Right atrium auricular region (tissue), 2 donors: ENCODE results near the gene C6orf120. TPM values are rescaled to one million over a fixed set of nuclear protein-coding genes. Genes with fewer than 3 reads are reported as not detected.

Experiments used
- DNase-seq: peaks from one replicate; pipeline ENCODE4 v3.0.0-alpha.2; 2019; ENCODE audit warnings: low spot score
- H3K27ac ChIP-seq, 2 donors: fragments of 200-600 bp; sonication (generic); 1 replicate in 1 of 2; 2 replicates in 1 of 2; pipeline ENCODE4 v1.5.1; 2016 to 2019
- H3K27me3 ChIP-seq, 2 donors: fragments of 200-600 bp; sonication (generic); one replicate each; pipeline versions ENCODE4 v1.5.1 to v1.6.0; 2017 to 2019
- H3K36me3 ChIP-seq: fragments of 200-600 bp; sonication (generic); one replicate; pipeline ENCODE4 v1.5.1; 2016
- H3K4me1 ChIP-seq, 2 donors: fragments of 200-600 bp; sonication (generic); one replicate each; pipeline versions ENCODE4 v1.5.1 to v1.6.0; 2017 to 2019
- H3K4me3 ChIP-seq, 2 donors: fragments of 200-600 bp; sonication (generic); 1 replicate in 1 of 2; 2 replicates in 1 of 2; pipeline ENCODE4 v1.5.1; 2017 to 2019; ENCODE audit warnings: mild to moderate bottlenecking in 1 of 2, moderate library complexity in 1 of 2
- H3K9me3 ChIP-seq, 2 donors: fragments of 200-600 bp; sonication (generic); one replicate each; pipeline ENCODE4 v1.5.1; 2019
- total RNA-seq, 2 donors: library from RNA; depleted of rRNA; stranded (reverse); fragments of >200 nt; gene quantifications; one replicate each; pipeline ENCODE4 v1.1.0, GENCODE V29; 2016
- TF ChIP-seq, protein P1 (sequence below), 2 donors: fragments of 200-600 bp; sonication (generic); IDR thresholded peaks; one replicate each; pipeline ENCODE4 v1.5.1; 2019; ENCODE audit warnings: antibody characterized with exemption in 2 of 2

Gene C6orf120
- total RNA-seq, 2 donors from 2014 or later = 18.0 to 19.6 TPM

- H3K36me3 ChIP-seq = no peaks in the 10 kb centered on the region
- no peaks in the 10 kb centered on the region for H3K27me3 ChIP-seq
- H3K9me3 ChIP-seq = no peaks in the 10 kb centered on the region
- H3K4me3 ChIP-seq = no peak overlapping the region
- TF ChIP-seq, protein P1, sequence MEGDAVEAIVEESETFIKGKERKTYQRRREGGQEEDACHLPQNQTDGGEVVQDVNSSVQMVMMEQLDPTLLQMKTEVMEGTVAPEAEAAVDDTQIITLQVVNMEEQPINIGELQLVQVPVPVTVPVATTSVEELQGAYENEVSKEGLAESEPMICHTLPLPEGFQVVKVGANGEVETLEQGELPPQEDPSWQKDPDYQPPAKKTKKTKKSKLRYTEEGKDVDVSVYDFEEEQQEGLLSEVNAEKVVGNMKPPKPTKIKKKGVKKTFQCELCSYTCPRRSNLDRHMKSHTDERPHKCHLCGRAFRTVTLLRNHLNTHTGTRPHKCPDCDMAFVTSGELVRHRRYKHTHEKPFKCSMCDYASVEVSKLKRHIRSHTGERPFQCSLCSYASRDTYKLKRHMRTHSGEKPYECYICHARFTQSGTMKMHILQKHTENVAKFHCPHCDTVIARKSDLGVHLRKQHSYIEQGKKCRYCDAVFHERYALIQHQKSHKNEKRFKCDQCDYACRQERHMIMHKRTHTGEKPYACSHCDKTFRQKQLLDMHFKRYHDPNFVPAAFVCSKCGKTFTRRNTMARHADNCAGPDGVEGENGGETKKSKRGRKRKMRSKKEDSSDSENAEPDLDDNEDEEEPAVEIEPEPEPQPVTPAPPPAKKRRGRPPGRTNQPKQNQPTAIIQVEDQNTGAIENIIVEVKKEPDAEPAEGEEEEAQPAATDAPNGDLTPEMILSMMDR (IDR thresholded peaks at IDR 0.05) = no peak
- no peak overlapping the region for H3K27ac ChIP-seq
- H3K4me1 ChIP-seq = peaks cover 0 to 32% of the 10 kb centered on the region in 2 donors
- no peak for DNase-seq
Observed at GRCh38 chr6:169700296-169700695, 1.6 kb upstream of the C6orf120 start.

GRCh38 chr6:169701311-169701953 is 494 bp upstream of the C6orf120 start:
- DNase-seq = no peak
- TF ChIP-seq, protein P1 (IDR thresholded peaks at IDR 0.05) = no peak
- peak overlapping the region; percentile 90 to 91 for H3K4me3 ChIP-seq

DNA sequence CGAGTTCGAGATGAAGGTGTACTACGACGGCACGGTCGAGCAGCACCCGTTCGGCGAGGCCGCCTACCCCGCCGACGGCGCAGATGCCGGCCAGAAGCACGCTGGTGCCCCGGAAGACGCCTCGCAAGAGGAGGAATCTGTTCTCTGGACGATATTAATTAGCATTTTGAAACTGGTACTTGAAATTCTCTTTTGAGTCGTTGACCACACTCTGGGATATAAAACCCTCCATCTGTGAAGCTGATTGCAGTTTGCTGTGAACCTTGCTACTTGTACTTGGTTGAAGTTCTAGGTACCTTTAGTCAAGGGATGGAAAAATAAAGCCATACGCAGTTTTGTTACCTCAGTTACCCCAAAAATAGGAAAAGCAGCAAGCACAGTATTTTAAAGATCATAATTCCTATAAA is 917 bp downstream of the C6orf120 start:
- TF ChIP-seq, protein P1 (IDR thresholded peaks at IDR 0.05) = no peak
- Histone ChIP-seq H3K4me1 (peaks cover 0 to 35% of the 10 kb centered on the region in 2 donors), H3K4me3 (peak overlapping the region; percentile 90 to 91)

More at GRCh38 chr6:169701311-169701953, 494 bp upstream of the C6orf120 start:
- Histone ChIP-seq H3K4me1 (peaks cover 0 to 32% of the 10 kb centered on the region in 2 donors), H3K27ac (peak overlapping the region; percentile 93 to 94), H3K9me3 (no peaks in the 10 kb centered on the region), H3K27me3 (no peaks in the 10 kb centered on the region), H3K36me3 (no peaks in the 10 kb centered on the region)

GRCh38 chr6:169707772-169708171 is 5.8 kb downstream of the C6orf120 start:
- Histone ChIP-seq H3K9me3 (no peaks in the 10 kb centered on the region), H3K4me1 (peaks cover 0 to 24% of the 10 kb centered on the region in 2 donors), H3K27me3 (no peaks in the 10 kb centered on the region), H3K4me3 (no peak overlapping the region), H3K27ac (no peak overlapping the region), H3K36me3 (peaks cover 41% of the 10 kb centered on the region)
- TF ChIP-seq, protein P1 (IDR thresholded peaks at IDR 0.05) = no peak
- DNase-seq = no peak

More for the DNA sequence above, 917 bp downstream of the C6orf120 start:
- no peak for DNase-seq
- Histone ChIP-seq H3K27me3 (no peaks in the 10 kb centered on the region), H3K9me3 (no peaks in the 10 kb centered on the region), H3K27ac (peak overlapping the region; percentile 93 to 94), H3K36me3 (peaks cover 1% of the 10 kb centered on the region)

GRCh38 chr6:169709293-169709692 is 7.4 kb downstream of the C6orf120 start:
- no peaks in the 10 kb centered on the region for H3K9me3 ChIP-seq
- H3K27ac ChIP-seq = no peak overlapping the region
- peaks cover 0 to 8% of the 10 kb centered on the region in 2 donors for H3K4me1 ChIP-seq
- H3K27me3 ChIP-seq = no peaks in the 10 kb centered on the region
- peaks cover 53% of the 10 kb centered on the region for H3K36me3 ChIP-seq
- TF ChIP-seq, protein P1 (IDR thresholded peaks at IDR 0.05) = no peak
- H3K4me3 ChIP-seq = no peak overlapping the region
- no peak for DNase-seq

DNA sequence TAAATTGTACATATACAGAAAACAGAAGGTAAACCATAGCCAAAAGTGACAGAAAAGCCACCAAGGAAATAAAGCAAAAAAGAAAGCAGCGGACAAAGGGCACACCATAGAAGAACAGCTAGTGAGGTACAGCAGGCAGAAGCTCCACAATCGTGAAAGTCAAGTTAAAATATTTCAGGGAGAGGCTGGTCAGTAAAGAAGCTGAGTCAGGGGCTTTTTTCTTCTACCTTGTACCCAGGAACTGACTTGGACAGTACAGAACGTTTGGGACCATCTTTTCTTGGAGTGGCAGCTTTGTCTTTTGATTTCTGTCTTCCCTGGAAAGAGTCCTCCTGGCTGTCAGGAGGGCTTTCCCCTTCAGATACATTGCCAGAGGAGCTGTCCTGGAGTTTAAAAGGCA is 8.1 kb downstream of the C6orf120 start:
- Histone ChIP-seq H3K36me3 (peaks cover 60% of the 10 kb centered on the region), H3K4me3 (no peak overlapping the region), H3K9me3 (no peaks in the 10 kb centered on the region), H3K27me3 (no peaks in the 10 kb centered on the region), H3K4me1 (peaks cover 0 to 5% of the 10 kb centered on the region in 2 donors), H3K27ac (no peak overlapping the region)
- no peak for DNase-seq
- TF ChIP-seq, protein P1 (IDR thresholded peaks at IDR 0.05) = no peak
